Stomach (tissue), 19 donors: ENCODE results near the gene KLK13. TPM values are rescaled to one million over a fixed set of nuclear protein-coding genes. Genes with fewer than 3 reads are reported as not detected.

Experiments used
- DNase-seq, 2 donors: peaks; one replicate each; pipeline versions ENCODE4 v3.0.0 to v3.0.0-alpha.2; 2013 to 2019
- H3K27ac ChIP-seq, 5 donors: fragments of 200-600 bp in 4 of 5; sonication (generic) in 4 of 5; one replicate each; pipeline ENCODE4 v1.5.1; 2013 to 2019; ENCODE audit warnings: mild to moderate bottlenecking in 1 of 5, moderate library complexity in 1 of 5
- H3K27me3 ChIP-seq, 3 donors: fragments of 200-600 bp; sonication (generic); one replicate each; pipeline ENCODE4 v1.5.1; 2017 to 2019; ENCODE audit warnings: mixed run types in 1 of 3
- H3K36me3 ChIP-seq, 4 donors: fragments of 200-600 bp; sonication (generic); 1 replicate in 3 of 4; 2 replicates in 1 of 4; pipeline ENCODE4 v1.5.1; 2016 to 2019
- H3K4me1 ChIP-seq, 4 donors: fragments of 200-600 bp; sonication (generic); one replicate each; pipeline ENCODE4 v1.5.1; 2016 to 2019
- H3K4me3 ChIP-seq, 4 donors: fragments of 200-600 bp; sonication (generic) in 3 of 4; one replicate each; pipeline ENCODE4 v1.5.1; 2016 to 2019; ENCODE audit warnings: mild to moderate bottlenecking in 1 of 4
- H3K9me3 ChIP-seq, 4 donors: fragments of 200-600 bp; sonication (generic); one replicate each; pipeline ENCODE4 v1.5.1; 2016 to 2019
- CTCF ChIP-seq, 7 experiments: fragments of 450-650 bp in 4 of 7; fragments of 200-600 bp in 3 of 7; sonication (generic) in 3 of 7; IDR thresholded peaks; one replicate each; pipeline ENCODE4 v1.5.1; 2016 to 2019; ENCODE audit warnings: antibody characterized with exemption in 7 of 7, control low read depth in 2 of 7, mild to moderate bottlenecking in 1 of 7
- EP300 ChIP-seq: sonication (generic); formaldehyde crosslinking; IDR thresholded peaks from one replicate; pipeline ENCODE4 v1.6.1; 2017; ENCODE audit warnings: antibody characterized with exemption
- POLR2A ChIP-seq, 4 donors: fragments of 450-650 bp; IDR thresholded peaks; one replicate each; pipeline ENCODE4 v1.6.1; 2016; ENCODE audit warnings: antibody characterized with exemption in 4 of 4, control low read depth in 2 of 4, mild to moderate bottlenecking in 1 of 4, moderate library complexity in 1 of 4
- POLR2AphosphoS5 ChIP-seq, 3 donors: sonication (generic); formaldehyde crosslinking; IDR thresholded peaks; one replicate each; pipeline ENCODE4 v1.6.1; 2016; ENCODE audit warnings: antibody characterized with exemption in 3 of 3
- WGBS, 5 donors: extraction: QIAGEN DNeasy Blood & Tissue Kit in 3 of 5; methylation state at CpG; one replicate each; pipeline versions ENCODE4 v1.1.5 to v1.1.7; 2013 to 2018; 5-methylcytosine and 5-hydroxymethylcytosine counted together
- intact Hi-C: fragments of 100-400 bp; cut with DNase I; formaldehyde crosslinking; loops from one replicate; pipeline ENCODE4 v1.15.1; 2023; ENCODE audit warnings: low total_unique reads
- long read RNA-seq, 10 donors: transcript quantifications; one replicate each; lab custom pipeline, GENCODE V29; 2026
- polyA plus RNA-seq, 3 donors: library from polyadenylated mRNA; stranded (reverse); fragments of 200-250 nt; gene quantifications; one replicate each; pipeline ENCODE4 v1.2.3, GENCODE V29; 2013
- total RNA-seq, 5 donors: library from RNA; depleted of rRNA; stranded (reverse); fragments of >200 nt; gene quantifications; one replicate each; pipeline versions ENCODE4 v1.1.0 to v1.2.3, GENCODE V29; 2014 to 2016
- donor health status: healthy with polysubstance abuse.
- donor health status: Bipolar disorder and iron deficiency.
- donor health status: healthy.

KLK13 gene
- total RNA-seq (1 to 10 TPM in 1 of 5 donors, not detected in 4; 10.0 TPM), polyA plus RNA-seq (10 to 100 TPM in 1 of 3 donors, 1 to 10 TPM in 2; 3.2 to 82.1 (median 9.5) TPM)
- long read RNA-seq, donor 1: 0 reads
- long read RNA-seq, donor 2: 0 reads
- long read RNA-seq, donor 3: 0 reads
- long read RNA-seq, donor 4: 0 reads
- long read RNA-seq, donor 5: 0 reads
- long read RNA-seq, donor 6: 0 reads
- long read RNA-seq, donor 7: 0 reads
- long read RNA-seq, donor 8: 0 reads
- long read RNA-seq, donor 9: 0 reads
- long read RNA-seq, donor 10: 0 reads

DNA sequence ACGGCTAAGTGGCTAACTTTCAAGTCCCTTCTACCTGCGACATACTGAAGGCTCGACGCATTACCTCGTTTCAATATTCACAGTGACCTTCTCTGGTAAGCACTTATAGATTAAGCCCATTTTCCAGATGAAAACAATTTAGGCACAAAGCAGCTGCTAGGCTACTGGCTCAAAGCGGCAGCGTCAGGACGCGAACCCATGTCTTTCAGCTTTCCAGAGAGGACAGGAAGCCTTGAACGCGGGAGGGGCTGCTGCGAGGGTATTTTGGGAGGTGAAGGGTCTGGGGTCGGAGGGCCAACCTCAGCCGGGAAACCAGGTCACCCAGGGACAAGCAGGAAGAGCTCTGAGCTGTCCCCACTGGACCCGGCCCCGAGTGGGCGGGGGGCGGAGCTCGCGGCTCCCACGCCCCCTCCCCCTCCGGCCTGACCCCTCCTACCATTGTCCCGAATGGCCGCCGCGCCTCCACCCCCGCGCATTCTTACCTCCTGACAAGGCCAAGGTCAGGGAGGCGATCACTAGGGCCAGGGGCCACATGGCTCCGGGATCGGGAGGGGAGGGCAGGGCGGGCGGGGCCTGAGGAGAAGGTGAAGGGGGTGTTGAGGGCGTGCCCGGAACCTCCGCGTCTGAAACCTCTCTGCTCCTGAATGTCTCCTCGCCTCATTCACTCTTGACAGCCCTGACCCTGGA lies at the start of gene KLK13:
TSS of gene KLK13 (minus strand) at position 559 of the 687 bp plus-strand sequence. CDS start at position 534, 25 bp downstream.
- Histone ChIP-seq H3K9me3 (no peaks in the 10 kb centered on the region), H3K27me3 (peaks cover 6 to 48% (median 11%) of the 10 kb centered on the region in 3 donors), H3K27ac (peak within 1 kb of the TSS in 2 of 5 donors; percentile 0 to 44), H3K36me3 (no peaks in the 10 kb centered on the region), H3K4me3 (peak within 1 kb of the TSS; percentile 22 to 41 (median 26)), H3K4me1 (peaks cover 10 to 18% (median 13%) of the 10 kb centered on the region in 4 donors)
- 17 to 25% (median 19%) methylated on average over 25 to 38 of the region's 38 CpGs for WGBS, 5 donors
- DNase-seq: peak; percentile 46 to 49
- intact Hi-C loops: no loop called here
- TF ChIP-seq POLR2A (IDR thresholded peaks at IDR 0.05) (no peak), CTCF (IDR thresholded peaks at IDR 0.05) (no peak), POLR2AphosphoS5 (IDR thresholded peaks at IDR 0.05) (peak in 1 of 3 donors; percentile 20)

GRCh38 chr19:51114087-51114729 lies 49.3 kb upstream of the KLK13 start:
- H3K27ac ChIP-seq: peak overlapping the region in 2 of 5 donors; percentile 2 to 42
- intact Hi-C loops: no loop called here
- H3K9me3 ChIP-seq: no peaks in the 10 kb centered on the region
- no peaks in the 10 kb centered on the region for H3K4me1 ChIP-seq
- TF ChIP-seq EP300: no peak
- no peak for TF ChIP-seq CTCF (IDR thresholded peaks at IDR 0.05)
- no peak for TF ChIP-seq POLR2A (IDR thresholded peaks at IDR 0.05)
- TF ChIP-seq POLR2AphosphoS5 (IDR thresholded peaks at IDR 0.05): no peak
- no peak for DNase-seq
- no peak overlapping the region for H3K4me3 ChIP-seq
- 71 to 74% (median 72%) methylated on average over 6 of the region's 6 CpGs for WGBS, 5 donors
- H3K36me3 ChIP-seq: no peaks in the 10 kb centered on the region
- H3K27me3 ChIP-seq: peaks cover 0 to 39% (median 0%) of the 10 kb centered on the region in 3 donors

DNA sequence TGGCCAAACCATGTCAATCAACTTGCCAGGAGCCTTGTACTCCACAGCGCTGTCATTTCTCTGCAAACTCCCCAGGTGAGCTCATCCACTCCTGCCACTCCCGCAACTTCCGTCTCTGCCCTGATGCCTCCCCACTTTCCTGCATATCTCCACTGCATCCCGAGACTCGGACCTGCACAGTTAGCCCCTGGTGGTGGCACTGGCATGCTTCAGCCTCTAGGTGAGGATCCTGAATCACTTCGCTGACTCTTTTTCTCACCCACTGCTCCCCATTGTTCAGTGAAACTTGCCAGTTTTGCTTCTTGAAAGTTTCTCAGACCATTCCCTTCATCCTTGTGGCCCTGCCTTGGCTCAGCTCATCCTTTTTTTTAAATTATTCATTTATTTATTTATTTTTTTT lies 46.7 kb upstream of the KLK13 start:
- no peak for DNase-seq
- Histone ChIP-seq H3K36me3 (no peaks in the 10 kb centered on the region), H3K27ac (no peak overlapping the region), H3K4me3 (no peak overlapping the region), H3K9me3 (no peaks in the 10 kb centered on the region), H3K27me3 (peaks cover 0 to 24% (median 0%) of the 10 kb centered on the region in 3 donors), H3K4me1 (peaks cover 15 to 20% (median 17%) of the 10 kb centered on the region in 4 donors)
- WGBS, 5 donors: 28 to 47% (median 38%) methylated on average over 6 of the region's 6 CpGs
- TF ChIP-seq POLR2A (IDR thresholded peaks at IDR 0.05) (no peak), POLR2AphosphoS5 (IDR thresholded peaks at IDR 0.05) (no peak), CTCF (IDR thresholded peaks at IDR 0.05) (no peak), EP300 (no peak)
- intact Hi-C loops: no loop called here

GRCh38 chr19:51110666-51110971 lies 45.7 kb upstream of the KLK13 start:
- Histone ChIP-seq H3K27ac (no peak overlapping the region), H3K36me3 (no peaks in the 10 kb centered on the region), H3K9me3 (no peaks in the 10 kb centered on the region), H3K27me3 (peaks cover 0 to 14% (median 0%) of the 10 kb centered on the region in 3 donors), H3K4me1 (peaks cover 15 to 26% (median 22%) of the 10 kb centered on the region in 4 donors), H3K4me3 (no peak overlapping the region)
- DNase-seq: no peak
- intact Hi-C loops: no loop called here
- TF ChIP-seq CTCF (IDR thresholded peaks at IDR 0.05) (no peak), POLR2A (IDR thresholded peaks at IDR 0.05) (no peak), POLR2AphosphoS5 (IDR thresholded peaks at IDR 0.05) (no peak), EP300 (no peak)
- WGBS, 5 donors: 72 to 86% (median 75%) methylated on average over 1 of the region's 1 CpG
